Gastrocnemius medialis (tissue), 4 donors: ENCODE data around the gene NECTIN1. TPM values are rescaled to one million over a fixed set of nuclear protein-coding genes. Genes with fewer than 3 reads are reported as not detected.

Source experiments
- ATAC-seq, 2 donors: fragments of 150-250 bp; one replicate each; pipeline ENCODE4 v1.9.1; 2016
- DNase-seq, 2 donors: peaks; one replicate each; pipeline ENCODE4 v3.0.0-alpha.2; 2019
- H3K27ac ChIP-seq, 4 donors: fragments of 200-600 bp; sonication (generic); 1 replicate in 1 of 4; 2 replicates in 3 of 4; pipeline ENCODE4 v1.5.1; 2016 to 2018; ENCODE audit warnings: mild to moderate bottlenecking in 2 of 4, moderate library complexity in 1 of 4
- H3K27me3 ChIP-seq, 3 donors: fragments of 200-600 bp; sonication (generic) in 2 of 3; 1 replicate in 1 of 3; 2 replicates in 2 of 3; pipeline versions ENCODE4 v1.5.1 to v1.6.0; 2016 to 2019; ENCODE audit warnings: mild to moderate bottlenecking in 1 of 3, moderate library complexity in 1 of 3
- H3K36me3 ChIP-seq, 2 donors: fragments of 200-600 bp; sonication (generic) in 1 of 2; one replicate each; pipeline ENCODE4 v1.5.1; 2017 to 2018
- H3K4me1 ChIP-seq, 2 donors: fragments of 200-600 bp; sonication (generic) in 1 of 2; one replicate each; pipeline ENCODE4 v1.5.1; 2016 to 2017; ENCODE audit warnings: mild to moderate bottlenecking in 2 of 2
- H3K4me3 ChIP-seq, 4 donors: fragments of 200-600 bp; sonication (generic) in 3 of 4; 1 replicate in 1 of 4; 2 replicates in 3 of 4; pipeline ENCODE4 v1.5.1; 2016 to 2019; ENCODE audit warnings: mild to moderate bottlenecking in 2 of 4
- H3K9me3 ChIP-seq, 3 donors: fragments of 200-600 bp; sonication (generic) in 2 of 3; 1 replicate in 1 of 3; 2 replicates in 2 of 3; pipeline ENCODE4 v1.5.1; 2016 to 2019
- CTCF ChIP-seq, 5 experiments: fragments of 450-650 bp in 3 of 5; fragments of 200-600 bp in 2 of 5; sonication (generic) in 2 of 5; IDR thresholded peaks in 4 of 5; conservative IDR thresholded peaks in 1 of 5; 1 replicate in 4 of 5; 2 replicates in 1 of 5; pipeline ENCODE4 v1.5.1; 2016 to 2019; ENCODE audit warnings: antibody characterized with exemption in 5 of 5, mild to moderate bottlenecking in 3 of 5, moderate library complexity in 3 of 5
- POLR2A ChIP-seq, 2 donors: fragments of 450-650 bp; IDR thresholded peaks; one replicate each; pipeline ENCODE4 v1.6.1; 2017; ENCODE audit warnings: antibody characterized with exemption in 2 of 2, mild to moderate bottlenecking in 2 of 2, moderate library complexity in 2 of 2
- in situ Hi-C, 4 donors: fragments of 200-750 bp; cut with MboI; loops; one replicate each; pipeline versions ENCODE4 v1.15.0 to v1.8.0; 2017; ENCODE audit warnings: low sequenced_read_pairs in 4 of 4
- intact Hi-C: fragments of 100-400 bp; cut with DNase I; formaldehyde crosslinking; loops from one replicate; pipeline ENCODE4 v1.15.1; 2023; ENCODE audit warnings: low total_unique reads
- total RNA-seq, 4 donors: library from RNA; depleted of rRNA; stranded (reverse); fragments of >200 nt; gene quantifications; one replicate each; pipeline versions ENCODE4 v1.1.0 to v1.2.3, GENCODE V29; 2016

The NECTIN1 gene
- total RNA-seq, 4 donors from 2014 or later: 0.66 to 2.2 (median 0.92) TPM

DNA sequence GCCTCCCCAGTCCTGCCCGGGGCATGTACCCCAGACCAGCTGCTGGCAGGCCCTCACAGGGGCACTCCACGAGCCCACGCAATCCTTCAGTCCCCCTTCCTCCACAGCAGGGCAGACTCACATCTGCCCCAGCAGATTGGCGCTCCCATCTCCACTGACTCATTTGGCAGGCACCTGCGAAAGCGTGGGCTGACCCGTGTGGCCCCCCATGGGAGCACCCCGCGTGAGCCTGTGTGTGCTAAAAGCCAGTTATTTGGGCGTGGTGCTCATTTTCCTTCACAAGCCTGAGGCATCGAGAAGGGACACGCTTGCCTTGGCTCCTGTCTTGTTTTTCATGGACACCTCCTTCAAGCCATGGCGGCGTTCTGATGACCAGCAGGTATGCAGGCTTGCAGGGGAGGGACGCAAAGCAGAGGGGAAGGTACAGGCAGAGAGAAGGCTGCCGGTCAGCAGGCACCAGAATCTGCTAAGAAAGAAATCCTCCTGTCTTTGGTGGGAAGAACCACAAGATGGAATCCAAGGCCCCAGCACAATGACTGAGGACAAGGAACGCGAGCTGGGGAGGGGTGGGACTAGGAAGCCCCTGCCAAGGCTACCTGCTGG lies 8.6 kb downstream of the NECTIN1 start:
- Histone ChIP-seq H3K4me1 (no peaks in the 10 kb centered on the region), H3K9me3 (no peaks in the 10 kb centered on the region), H3K27ac (no peak overlapping the region), H3K27me3 (no peaks in the 10 kb centered on the region), H3K4me3 (no peak overlapping the region), H3K36me3 (no peaks in the 10 kb centered on the region)
- ATAC-seq: no peak
- intact Hi-C loops: no loop called here
- DNase-seq: no peak
- no peak for TF ChIP-seq POLR2A (IDR thresholded peaks at IDR 0.05)
- no peak for TF ChIP-seq CTCF (IDR thresholded peaks at IDR 0.05 in 4 of 5, conservative IDR thresholded peaks at IDR 0.05 in 1 of 5)
- in situ Hi-C loops: no loop called here

- Histone ChIP-seq H3K4me3 (no peak overlapping the region), H3K36me3 (no peaks in the 10 kb centered on the region), H3K27ac (no peak overlapping the region), H3K4me1 (no peaks in the 10 kb centered on the region), H3K9me3 (no peaks in the 10 kb centered on the region), H3K27me3 (no peaks in the 10 kb centered on the region)
- in situ Hi-C loops: no loop called here
- TF ChIP-seq POLR2A (IDR thresholded peaks at IDR 0.05): no peak
- no peak for TF ChIP-seq CTCF (IDR thresholded peaks at IDR 0.05 in 4 of 5, conservative IDR thresholded peaks at IDR 0.05 in 1 of 5)
- ATAC-seq: no peak
- DNase-seq: no peak
- intact Hi-C loops: no loop called here
These were observed 11.0 kb downstream of the NECTIN1 start for GRCh38 chr11:119717839-119718534.

GRCh38 chr11:119716582-119717498 lies 12.2 kb downstream of the NECTIN1 start:
- in situ Hi-C loops: no loop called here
- H3K27me3 ChIP-seq: no peaks in the 10 kb centered on the region
- H3K27ac ChIP-seq: no peak overlapping the region
- H3K9me3 ChIP-seq: no peaks in the 10 kb centered on the region
- DNase-seq (no peak), ATAC-seq (no peak)
- H3K4me3 ChIP-seq: no peak overlapping the region
- intact Hi-C loops: no loop called here
- H3K4me1 ChIP-seq: no peaks in the 10 kb centered on the region
- no peaks in the 10 kb centered on the region for H3K36me3 ChIP-seq
- no peak for TF ChIP-seq POLR2A (IDR thresholded peaks at IDR 0.05)
- no peak for TF ChIP-seq CTCF (IDR thresholded peaks at IDR 0.05 in 4 of 5, conservative IDR thresholded peaks at IDR 0.05 in 1 of 5)

GRCh38 chr11:119714590-119714989 lies 14.4 kb downstream of the NECTIN1 start:
- no peak overlapping the region for H3K4me3 ChIP-seq
- intact Hi-C loops: no loop called here

More at GRCh38 chr11:119714590-119714989, 14.4 kb downstream of the NECTIN1 start:
- no peak for DNase-seq
- no peaks in the 10 kb centered on the region for H3K36me3 ChIP-seq
- no peaks in the 10 kb centered on the region for H3K4me1 ChIP-seq
- ATAC-seq: no peak
- peaks cover 0 to 3% (median 0%) of the 10 kb centered on the region in 3 donors for H3K27me3 ChIP-seq
- in situ Hi-C loops: no loop called here
- TF ChIP-seq POLR2A (IDR thresholded peaks at IDR 0.05) (no peak), CTCF (IDR thresholded peaks at IDR 0.05 in 4 of 5, conservative IDR thresholded peaks at IDR 0.05 in 1 of 5) (no peak)
- no peaks in the 10 kb centered on the region for H3K9me3 ChIP-seq
- H3K27ac ChIP-seq: no peak overlapping the region
